ENCODE results near the gene PRR18. TPM values are rescaled to one million over a fixed set of nuclear protein-coding genes. Genes with fewer than 3 reads are reported as not detected.
A peak's percentile ranks its signal among the peaks of the same experiment; 100 is the strongest.

Gene PRR18
- total and polyA plus RNA-seq, 5 donors from 2014 or later, result not detected

- Mint-ChIP-seq H3K36me3 (no peaks in the 10 kb centered on the region), H3K27ac (no peak overlapping the region), H3K4me3 (no peak overlapping the region), H3K27me3 (peaks cover 3% of the 10 kb centered on the region), H3K9me3 (no peaks in the 10 kb centered on the region), H3K4me1 (peaks cover 0 to 7% (median 3%) of the 10 kb centered on the region in 4 donors)
- ATAC-seq (ENCODE audit: low read depth in 2 of 2) (no peak), DNase-seq (no peak)
- Histone ChIP-seq H3K4me1 (ENCODE audit: control insufficient read depth, insufficient read depth, low read length, poor library complexity, severe bottlenecking) (no peaks in the 10 kb centered on the region), H3K4me3 (ENCODE audit: low read depth, low read length) (no peak overlapping the region), H3K27ac (ENCODE audit: insufficient read depth, low read length, poor library complexity, severe bottlenecking) (no peak overlapping the region), H3K27me3 (ENCODE audit: control insufficient read depth, insufficient read depth, low read length) (no peaks in the 10 kb centered on the region), H3K9me3 (ENCODE audit: control insufficient read depth in 2 of 2, low read length in 2 of 2) (no peaks in the 10 kb centered on the region), H3K36me3 (ENCODE audit: control insufficient read depth, insufficient read depth, low read length) (no peaks in the 10 kb centered on the region)
Observed at GRCh38 chr6:166277892-166278578, 30.2 kb downstream of the PRR18 start.

DNA sequence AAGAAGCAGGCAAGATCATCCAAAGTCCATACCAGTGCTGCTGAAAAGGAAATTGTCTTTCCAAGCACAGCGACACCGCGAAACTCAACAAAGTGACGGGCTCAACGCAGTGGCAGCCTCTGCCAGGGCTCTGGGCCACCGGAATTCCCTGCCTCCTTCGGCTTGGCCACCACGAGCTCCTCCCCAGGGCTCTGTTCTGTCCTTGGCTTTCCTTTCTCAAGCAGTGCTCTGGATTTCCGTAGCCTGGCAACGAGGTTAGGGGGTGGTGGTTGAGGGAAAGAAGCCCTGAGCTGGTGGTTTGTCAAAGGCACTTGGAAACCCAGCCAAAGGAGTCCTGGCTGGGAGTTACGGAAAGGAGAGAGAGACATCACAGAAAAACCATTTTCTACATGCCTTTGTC, 31.2 kb downstream of the PRR18 start:
- Histone ChIP-seq H3K27me3 (ENCODE audit: control insufficient read depth, insufficient read depth, low read length) (no peaks in the 10 kb centered on the region), H3K4me1 (ENCODE audit: control insufficient read depth, insufficient read depth, low read length, poor library complexity, severe bottlenecking) (no peaks in the 10 kb centered on the region), H3K9me3 (ENCODE audit: control insufficient read depth in 2 of 2, low read length in 2 of 2) (no peaks in the 10 kb centered on the region), H3K27ac (ENCODE audit: insufficient read depth, low read length, poor library complexity, severe bottlenecking) (no peak overlapping the region), H3K36me3 (ENCODE audit: control insufficient read depth, insufficient read depth, low read length) (no peaks in the 10 kb centered on the region), H3K4me3 (ENCODE audit: low read depth, low read length) (no peak overlapping the region)
- Mint-ChIP-seq H3K36me3 (no peaks in the 10 kb centered on the region), H3K4me3 (no peak overlapping the region), H3K9me3 (no peaks in the 10 kb centered on the region), H3K27me3 (peaks cover 2% of the 10 kb centered on the region), H3K27ac (no peak overlapping the region), H3K4me1 (peaks cover 0 to 7% (median 3%) of the 10 kb centered on the region in 4 donors)
- DNase-seq, result no peak
- ATAC-seq (ENCODE audit: low read depth in 2 of 2), result no peak

GRCh38 chr6:166275714-166276166, 32.5 kb downstream of the PRR18 start:
- no peaks in the 10 kb centered on the region for H3K36me3 ChIP-seq (ENCODE audit: control insufficient read depth, insufficient read depth, low read length)
- H3K27ac Mint-ChIP-seq, result peak overlapping the region in 1 of 3 donors; percentile 93
- ATAC-seq (ENCODE audit: low read depth in 2 of 2) (peak; percentile 91 to 95), DNase-seq (peak; percentile 65 to 81 (median 78))
- H3K4me3 Mint-ChIP-seq, result no peak overlapping the region
- H3K9me3 Mint-ChIP-seq, result no peaks in the 10 kb centered on the region
- no peaks in the 10 kb centered on the region for H3K27me3 ChIP-seq (ENCODE audit: control insufficient read depth, insufficient read depth, low read length)
- peaks cover 6% of the 10 kb centered on the region for H3K27me3 Mint-ChIP-seq
- no peak overlapping the region for H3K27ac ChIP-seq (ENCODE audit: insufficient read depth, low read length, poor library complexity, severe bottlenecking)
- H3K36me3 Mint-ChIP-seq, result no peaks in the 10 kb centered on the region
- H3K4me1 Mint-ChIP-seq, result peaks cover 0 to 7% (median 3%) of the 10 kb centered on the region in 4 donors
- H3K9me3 ChIP-seq (ENCODE audit: control insufficient read depth in 2 of 2, low read length in 2 of 2), result no peaks in the 10 kb centered on the region
- no peak overlapping the region for H3K4me3 ChIP-seq (ENCODE audit: low read depth, low read length)
- no peaks in the 10 kb centered on the region for H3K4me1 ChIP-seq (ENCODE audit: control insufficient read depth, insufficient read depth, low read length, poor library complexity, severe bottlenecking)

DNA sequence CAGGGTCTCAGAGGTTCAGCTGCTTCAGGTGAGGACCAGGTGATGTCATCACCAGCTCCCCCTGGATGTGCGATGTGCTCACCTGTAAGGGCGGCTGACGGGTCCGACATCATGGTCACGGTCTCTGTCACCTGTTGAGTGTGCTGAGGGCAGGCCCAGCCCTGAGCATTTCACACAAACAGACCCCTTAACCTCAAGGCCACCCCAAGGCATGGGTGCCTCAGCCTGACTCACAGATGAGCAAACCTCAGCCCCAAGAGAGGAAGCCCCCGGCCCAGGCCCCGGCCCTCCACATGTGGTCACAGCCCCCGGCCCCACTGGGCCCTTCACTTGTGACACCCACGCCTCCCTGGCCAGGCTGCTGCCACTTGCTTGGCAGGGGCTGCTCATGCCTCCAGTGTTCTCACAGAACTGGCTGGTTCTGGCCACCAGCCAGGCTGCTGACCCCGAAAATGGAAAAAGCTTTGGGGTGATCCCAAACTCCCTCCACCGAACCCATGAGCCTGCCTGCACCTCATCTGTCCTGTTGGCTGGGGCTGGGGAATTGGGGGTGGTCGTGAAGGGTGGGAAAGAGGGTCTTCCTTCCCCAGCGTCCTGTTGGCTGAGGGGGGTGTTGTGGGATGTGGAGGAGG, 33.3 kb downstream of the PRR18 start:
- H3K27me3 Mint-ChIP-seq, result peaks cover 6% of the 10 kb centered on the region
- Histone ChIP-seq H3K27me3 (ENCODE audit: control insufficient read depth, insufficient read depth, low read length) (no peaks in the 10 kb centered on the region), H3K27ac (ENCODE audit: insufficient read depth, low read length, poor library complexity, severe bottlenecking) (no peak overlapping the region), H3K4me1 (ENCODE audit: control insufficient read depth, insufficient read depth, low read length, poor library complexity, severe bottlenecking) (no peaks in the 10 kb centered on the region), H3K36me3 (ENCODE audit: control insufficient read depth, insufficient read depth, low read length) (no peaks in the 10 kb centered on the region), H3K9me3 (ENCODE audit: control insufficient read depth in 2 of 2, low read length in 2 of 2) (no peaks in the 10 kb centered on the region), H3K4me3 (ENCODE audit: low read depth, low read length) (no peak overlapping the region)
- H3K27ac Mint-ChIP-seq, result peak overlapping the region in 1 of 3 donors; percentile 44
- ATAC-seq (ENCODE audit: low read depth in 2 of 2) (no peak), DNase-seq (no peak)
- H3K4me3 Mint-ChIP-seq, result no peak overlapping the region
- no peaks in the 10 kb centered on the region for H3K9me3 Mint-ChIP-seq
- no peaks in the 10 kb centered on the region for H3K36me3 Mint-ChIP-seq
- H3K4me1 Mint-ChIP-seq, result peaks cover 0 to 7% (median 3%) of the 10 kb centered on the region in 4 donors

DNA sequence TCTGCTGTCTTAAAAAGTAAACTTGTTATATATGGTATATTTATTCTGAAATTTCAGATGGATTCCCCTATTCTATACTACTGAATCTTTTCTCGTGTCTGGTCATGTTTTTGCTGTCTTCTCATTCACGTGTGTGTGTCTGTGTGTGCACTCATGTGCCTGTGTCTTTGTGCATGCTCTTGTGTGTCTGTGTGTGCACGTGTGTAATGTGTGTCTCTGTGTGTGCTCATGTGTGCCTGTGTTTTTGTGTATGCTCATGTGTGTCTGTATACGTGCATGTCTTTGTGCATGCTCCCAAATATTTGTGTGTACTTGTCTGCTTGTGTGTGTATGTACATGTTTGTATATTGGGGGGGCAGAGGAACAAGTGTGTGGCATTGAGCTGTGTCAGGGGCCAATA, 34.0 kb downstream of the PRR18 start:
- Histone ChIP-seq H3K27me3 (ENCODE audit: control insufficient read depth, insufficient read depth, low read length) (no peaks in the 10 kb centered on the region), H3K27ac (ENCODE audit: insufficient read depth, low read length, poor library complexity, severe bottlenecking) (no peak overlapping the region), H3K4me3 (ENCODE audit: low read depth, low read length) (no peak overlapping the region), H3K36me3 (ENCODE audit: control insufficient read depth, insufficient read depth, low read length) (no peaks in the 10 kb centered on the region), H3K4me1 (ENCODE audit: control insufficient read depth, insufficient read depth, low read length, poor library complexity, severe bottlenecking) (no peaks in the 10 kb centered on the region), H3K9me3 (ENCODE audit: control insufficient read depth in 2 of 2, low read length in 2 of 2) (no peaks in the 10 kb centered on the region)
- H3K27ac Mint-ChIP-seq, result peak overlapping the region in 1 of 3 donors; percentile 44
- H3K9me3 Mint-ChIP-seq, result no peaks in the 10 kb centered on the region
- H3K4me3 Mint-ChIP-seq, result no peak overlapping the region
- H3K4me1 Mint-ChIP-seq, result peaks cover 0 to 7% (median 3%) of the 10 kb centered on the region in 4 donors
- peaks cover 9% of the 10 kb centered on the region for H3K27me3 Mint-ChIP-seq
- no peaks in the 10 kb centered on the region for H3K36me3 Mint-ChIP-seq
- DNase-seq, result no peak
- no peak for ATAC-seq (ENCODE audit: low read depth in 2 of 2)

DNA sequence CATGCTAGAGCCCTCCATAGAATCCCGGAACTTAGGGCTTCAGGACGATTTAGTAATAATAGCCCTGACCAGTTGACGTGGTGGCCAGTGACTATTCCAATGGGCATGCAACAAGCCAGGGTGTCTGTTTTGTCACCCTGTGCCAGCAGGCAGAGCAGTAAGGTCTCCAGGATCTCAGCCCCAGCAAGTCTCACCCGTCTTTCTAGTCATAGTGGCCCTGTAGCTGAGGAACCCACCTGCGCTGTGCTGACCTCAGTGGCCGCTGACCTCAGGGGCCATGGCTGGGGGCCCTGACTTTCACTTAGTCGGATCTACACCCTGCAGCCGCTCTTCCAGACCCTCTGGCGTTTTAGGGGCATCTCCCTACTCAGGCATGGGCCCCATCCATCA, 36.8 kb downstream of the PRR18 start:
- H3K4me3 ChIP-seq (ENCODE audit: low read depth, low read length), result no peak overlapping the region
- DNase-seq, result no peak
- no peak overlapping the region for H3K4me3 Mint-ChIP-seq

GRCh38 chr6:166270706-166271375, 37.4 kb downstream of the PRR18 start:
- DNase-seq (no peak), ATAC-seq (ENCODE audit: low read depth in 2 of 2) (no peak)
- Histone ChIP-seq H3K27ac (ENCODE audit: insufficient read depth, low read length, poor library complexity, severe bottlenecking) (no peak overlapping the region), H3K4me3 (ENCODE audit: low read depth, low read length) (no peak overlapping the region), H3K36me3 (ENCODE audit: control insufficient read depth, insufficient read depth, low read length) (no peaks in the 10 kb centered on the region), H3K9me3 (ENCODE audit: control insufficient read depth in 2 of 2, low read length in 2 of 2) (no peaks in the 10 kb centered on the region), H3K4me1 (ENCODE audit: control insufficient read depth, insufficient read depth, low read length, poor library complexity, severe bottlenecking) (no peaks in the 10 kb centered on the region), H3K27me3 (ENCODE audit: control insufficient read depth, insufficient read depth, low read length) (no peaks in the 10 kb centered on the region)
- Mint-ChIP-seq H3K4me3 (no peak overlapping the region), H3K27ac (no peak overlapping the region), H3K4me1 (peaks cover 0 to 4% (median 3%) of the 10 kb centered on the region in 4 donors), H3K9me3 (no peaks in the 10 kb centered on the region), H3K36me3 (no peaks in the 10 kb centered on the region), H3K27me3 (peaks cover 11% of the 10 kb centered on the region)

More for the DNA sequence above, 36.8 kb downstream of the PRR18 start:
- H3K27ac ChIP-seq (ENCODE audit: insufficient read depth, low read length, poor library complexity, severe bottlenecking), result no peak overlapping the region
- Mint-ChIP-seq H3K9me3 (no peaks in the 10 kb centered on the region), H3K27me3 (peaks cover 11% of the 10 kb centered on the region), H3K36me3 (no peaks in the 10 kb centered on the region), H3K4me1 (peaks cover 0 to 7% (median 3%) of the 10 kb centered on the region in 4 donors), H3K27ac (no peak overlapping the region)
- no peaks in the 10 kb centered on the region for H3K27me3 ChIP-seq (ENCODE audit: control insufficient read depth, insufficient read depth, low read length)
- ATAC-seq (ENCODE audit: low read depth in 2 of 2), result no peak
- no peaks in the 10 kb centered on the region for H3K4me1 ChIP-seq (ENCODE audit: control insufficient read depth, insufficient read depth, low read length, poor library complexity, severe bottlenecking)
- H3K9me3 ChIP-seq (ENCODE audit: control insufficient read depth in 2 of 2, low read length in 2 of 2), result no peaks in the 10 kb centered on the region
- no peaks in the 10 kb centered on the region for H3K36me3 ChIP-seq (ENCODE audit: control insufficient read depth, insufficient read depth, low read length)

Measured in CD4-positive, CD25-positive, alpha-beta regulatory T cell (primary cell).